Natural killer cell (primary cell): ENCODE data around the gene SLC44A5. TPM values are rescaled to one million over a fixed set of nuclear protein-coding genes. Genes with fewer than 3 reads are reported as not detected.
A peak's percentile ranks its signal among the peaks of the same experiment; 100 is the strongest.

ENCODE experiments used
- ATAC-seq, 3 donors: fragments of 150-1000 bp in 2 of 3; fragments of 200-7000 bp in 1 of 3; cut with Tn5 transposase; 1 replicate in 1 of 3; 2 replicates in 2 of 3; pipeline ENCODE4 v1.10.0; 2021; ENCODE audit warnings: mild to moderate bottlenecking in 2 of 3, moderate library complexity in 2 of 3
- DNase-seq, 2 donors: peaks; one replicate each; pipeline versions ENCODE4 v3.0.0 to v3.0.0-alpha.2; 2013 to 2021; ENCODE audit warnings: mixed read lengths in 1 of 2
- H3K27ac ChIP-seq: one replicate; pipeline ENCODE4 v1.5.1; 2013; ENCODE audit warnings: mild to moderate bottlenecking, low read length
- H3K27me3 ChIP-seq: one replicate; pipeline ENCODE4 v1.6.1; 2013; ENCODE audit warnings: low read length; ENCODE audit not compliant: control insufficient read depth, insufficient read depth
- H3K36me3 ChIP-seq: one replicate; pipeline ENCODE4 v1.6.1; 2013; ENCODE audit warnings: low read length; ENCODE audit not compliant: control insufficient read depth, insufficient read depth
- H3K4me1 ChIP-seq: one replicate; pipeline ENCODE4 v1.6.1; 2013; ENCODE audit warnings: low read length; ENCODE audit not compliant: control insufficient read depth, insufficient read depth
- H3K4me3 ChIP-seq: one replicate; pipeline ENCODE4 v1.5.1; 2013; ENCODE audit warnings: low read length
- H3K9me3 ChIP-seq: one replicate; pipeline ENCODE4 v1.6.1; 2013; ENCODE audit warnings: low read length; ENCODE audit not compliant: control insufficient read depth, insufficient read depth
- H3K27ac Mint-ChIP-seq, 2 donors: one replicate each; pipeline ENCODE4 v1.8.0; 2022; ENCODE audit warnings: mild to moderate bottlenecking in 2 of 2, mixed read lengths in 2 of 2, moderate library complexity in 1 of 2
- H3K27me3 Mint-ChIP-seq, 2 donors: one replicate each; pipeline ENCODE4 v1.8.0; 2022; ENCODE audit warnings: low read depth in 2 of 2, mixed read lengths in 2 of 2
- H3K36me3 Mint-ChIP-seq: one replicate; pipeline ENCODE4 v1.8.0; 2022; ENCODE audit warnings: mixed read lengths
- H3K4me1 Mint-ChIP-seq, 2 donors: one replicate each; pipeline ENCODE4 v1.8.0; 2022; ENCODE audit warnings: mixed read lengths in 2 of 2
- H3K4me3 Mint-ChIP-seq: one replicate; pipeline ENCODE4 v1.8.0; 2022; ENCODE audit warnings: mild to moderate bottlenecking, moderate library complexity, mixed read lengths
- H3K9me3 Mint-ChIP-seq, 2 donors: one replicate each; pipeline ENCODE4 v1.8.0; 2022; ENCODE audit warnings: mixed read lengths in 2 of 2
- WGBS: methylation state at CpG from one replicate; pipeline ENCODE4 v1.1.7; 2013; ENCODE audit warnings: missing lambda C conversion rate; ENCODE audit not compliant: insufficient coverage; 5-methylcytosine and 5-hydroxymethylcytosine counted together
- intact Hi-C: fragments of 100-400 bp; cut with micrococcal nuclease; formaldehyde crosslinking; loops from one replicate; pipeline ENCODE4 v1.14.2; 2022
- total RNA-seq, 4 donors: library from RNA; stranded (reverse); fragments of 120-200 nt in 1 of 4; gene quantifications; one replicate each; pipeline versions ENCODE4 v1.2.3 to v1.2.4, GENCODE V29; 2013 to 2022
- TF ChIP-seq, protein P1 (sequence below): fragments of 200-600 bp; IDR thresholded peaks from one replicate; pipeline ENCODE4 v1.8.0; 2022; ENCODE audit warnings: antibody characterized with exemption

SLC44A5 gene
- total RNA-seq, 3 donors from 2014 or later (not counting 1 experiment from before 2014, with no cell fraction given): 0.15 to 1.2 TPM; not detected in 1

- WGBS: 60% methylated on average over 3 of the region's 3 CpGs
- Histone ChIP-seq H3K27ac (no peak overlapping the region), H3K4me3 (no peak overlapping the region), H3K4me1 (no peaks in the 10 kb centered on the region), H3K36me3 (no peaks in the 10 kb centered on the region), H3K9me3 (no peaks in the 10 kb centered on the region), H3K27me3 (peaks cover 2% of the 10 kb centered on the region)
- Mint-ChIP-seq H3K36me3 (no peaks in the 10 kb centered on the region), H3K4me1 (no peaks in the 10 kb centered on the region), H3K9me3 (peaks cover 0 to 6% of the 10 kb centered on the region in 2 donors), H3K27ac (no peak overlapping the region), H3K27me3 (peaks cover 12 to 14% of the 10 kb centered on the region in 2 donors), H3K4me3 (no peak overlapping the region)
- DNase-seq (no peak), ATAC-seq (no peak)
- TF ChIP-seq, protein P1, sequence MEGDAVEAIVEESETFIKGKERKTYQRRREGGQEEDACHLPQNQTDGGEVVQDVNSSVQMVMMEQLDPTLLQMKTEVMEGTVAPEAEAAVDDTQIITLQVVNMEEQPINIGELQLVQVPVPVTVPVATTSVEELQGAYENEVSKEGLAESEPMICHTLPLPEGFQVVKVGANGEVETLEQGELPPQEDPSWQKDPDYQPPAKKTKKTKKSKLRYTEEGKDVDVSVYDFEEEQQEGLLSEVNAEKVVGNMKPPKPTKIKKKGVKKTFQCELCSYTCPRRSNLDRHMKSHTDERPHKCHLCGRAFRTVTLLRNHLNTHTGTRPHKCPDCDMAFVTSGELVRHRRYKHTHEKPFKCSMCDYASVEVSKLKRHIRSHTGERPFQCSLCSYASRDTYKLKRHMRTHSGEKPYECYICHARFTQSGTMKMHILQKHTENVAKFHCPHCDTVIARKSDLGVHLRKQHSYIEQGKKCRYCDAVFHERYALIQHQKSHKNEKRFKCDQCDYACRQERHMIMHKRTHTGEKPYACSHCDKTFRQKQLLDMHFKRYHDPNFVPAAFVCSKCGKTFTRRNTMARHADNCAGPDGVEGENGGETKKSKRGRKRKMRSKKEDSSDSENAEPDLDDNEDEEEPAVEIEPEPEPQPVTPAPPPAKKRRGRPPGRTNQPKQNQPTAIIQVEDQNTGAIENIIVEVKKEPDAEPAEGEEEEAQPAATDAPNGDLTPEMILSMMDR: no peak
- intact Hi-C loops: no loop called here
Observed at GRCh38 chr1:75625795-75626194, 14.9 kb upstream of the SLC44A5 start.

DNA sequence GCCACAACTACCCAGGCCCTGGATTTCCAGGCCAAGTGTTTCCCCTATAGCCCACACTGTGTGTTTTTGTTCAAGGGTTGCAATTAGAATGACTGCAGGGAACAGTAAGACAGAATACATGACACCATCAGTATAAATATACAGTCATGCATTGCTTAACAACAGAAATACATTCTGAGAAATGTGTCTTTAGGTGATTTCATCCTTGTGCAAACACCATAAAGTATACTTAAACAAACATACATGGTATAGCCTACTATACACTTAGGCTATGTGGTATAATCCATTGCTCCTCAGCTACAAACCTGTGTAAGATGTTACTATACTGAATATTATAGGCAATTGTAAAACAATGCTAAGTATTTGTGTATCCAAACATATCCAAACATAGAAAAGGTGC lies 7.5 kb upstream of the SLC44A5 start:
- Histone ChIP-seq H3K36me3 (no peaks in the 10 kb centered on the region), H3K4me3 (no peak overlapping the region), H3K4me1 (peaks cover 21% of the 10 kb centered on the region), H3K9me3 (no peaks in the 10 kb centered on the region), H3K27me3 (peaks cover 32% of the 10 kb centered on the region), H3K27ac (no peak overlapping the region)
- Mint-ChIP-seq H3K4me1 (peaks cover 10% of the 10 kb centered on the region in 2 donors), H3K36me3 (no peaks in the 10 kb centered on the region), H3K27me3 (peaks cover 40 to 52% of the 10 kb centered on the region in 2 donors), H3K27ac (no peak overlapping the region), H3K9me3 (peaks cover 0 to 2% of the 10 kb centered on the region in 2 donors), H3K4me3 (no peak overlapping the region)
- ATAC-seq (no peak), DNase-seq (no peak)
- intact Hi-C loops: no loop called here
- TF ChIP-seq, protein P1: no peak

DNA sequence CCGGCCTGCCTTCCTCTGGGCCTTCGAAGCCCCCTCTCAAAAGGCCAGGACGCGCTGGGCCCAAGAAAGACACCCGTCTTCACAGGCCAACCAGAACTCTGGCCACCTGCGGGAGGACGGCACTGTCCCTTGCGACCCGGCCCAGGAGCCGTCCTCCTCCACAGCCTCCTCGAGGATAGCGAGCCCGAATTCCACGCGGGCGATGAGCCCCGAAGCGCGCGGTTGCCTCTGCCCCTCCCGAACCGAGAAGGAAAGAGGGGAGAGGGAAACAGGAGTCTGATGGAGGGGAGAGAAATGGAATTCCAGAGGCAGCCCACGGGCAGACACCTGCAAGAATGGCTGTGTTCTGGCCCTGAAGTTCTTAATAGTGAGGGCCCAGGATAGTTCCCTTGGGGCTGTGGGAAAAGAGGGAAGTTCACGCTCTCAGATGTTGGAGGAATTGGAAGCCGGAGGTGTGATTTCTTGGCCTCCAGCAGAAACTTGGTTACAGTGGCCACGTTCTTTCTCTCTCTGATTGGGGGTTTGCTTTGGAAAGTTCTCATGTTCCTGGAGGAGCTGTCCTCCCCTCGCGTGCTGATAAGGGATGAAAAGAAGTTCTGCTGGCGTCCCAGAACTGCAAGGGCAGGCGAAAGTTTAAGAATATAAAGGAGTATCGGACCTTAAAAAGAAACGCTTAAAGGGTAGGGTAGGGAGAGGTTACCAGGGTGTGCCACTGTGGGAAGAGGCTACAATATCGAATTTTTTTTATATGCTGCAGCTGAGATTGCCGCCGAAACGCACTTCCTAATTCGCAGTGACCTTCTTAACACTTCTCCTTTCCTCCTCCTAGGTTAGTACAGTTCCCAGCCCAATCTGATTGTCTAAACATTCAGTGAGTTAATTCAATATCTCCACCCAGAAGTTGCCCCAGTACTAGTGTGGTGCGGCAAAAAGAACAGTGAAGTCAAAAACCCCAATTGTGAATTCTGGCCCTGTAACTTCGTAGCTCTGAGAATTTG lies 5.8 kb upstream of the SLC44A5 start:
- H3K9me3 Mint-ChIP-seq: peaks cover 0 to 2% of the 10 kb centered on the region in 2 donors
- ATAC-seq: no peak
- H3K4me1 Mint-ChIP-seq: peaks cover 10% of the 10 kb centered on the region in 2 donors
- H3K27me3 Mint-ChIP-seq: peaks cover 44 to 67% of the 10 kb centered on the region in 2 donors
- intact Hi-C loops: no loop called here
- no peaks in the 10 kb centered on the region for H3K36me3 Mint-ChIP-seq
- no peak for DNase-seq
- no peak overlapping the region for H3K27ac Mint-ChIP-seq
- TF ChIP-seq, protein P1: no peak
- Histone ChIP-seq H3K4me3 (no peak overlapping the region), H3K9me3 (no peaks in the 10 kb centered on the region), H3K27me3 (peaks cover 45% of the 10 kb centered on the region), H3K4me1 (peaks cover 21% of the 10 kb centered on the region), H3K27ac (no peak overlapping the region), H3K36me3 (no peaks in the 10 kb centered on the region)
- peak overlapping the region; percentile 55 for H3K4me3 Mint-ChIP-seq
- whole genome bisulfite sequencing: 5% methylated on average over 39 of the region's 39 CpGs
